SK-N-SH (cell line): Measurements from ENCODE around the gene SLC35E2B.
"Not testable (repeated sequence)": the region's sequence is repeated elsewhere in the genome, so short reads cannot be mapped to it uniquely, and the experiment has no call there.

Experiments
- CHD2 ChIP-seq: fragments of 150-350 bp; IDR thresholded peaks from 2 replicates; pipeline ENCODE4 v1.6.1; 2018; ENCODE audit warnings: low read length; ENCODE audit not compliant: partially characterized antibody
- EZH2phosphoT487 ChIP-seq: fragments of 200-600 bp; sonication (generic); IDR thresholded peaks from 2 replicates; pipeline ENCODE4 v1.6.1; 2017; ENCODE audit warnings: low read depth, mixed run types, mild to moderate bottlenecking, antibody characterized with exemption, moderate library complexity, borderline replicate concordance
- JUND ChIP-seq: IDR thresholded peaks from 2 replicates; pipeline ENCODE4 v1.4.0; 2012
- MEF2A ChIP-seq: IDR thresholded peaks from 2 replicates; pipeline ENCODE4 v1.4.0; 2012; ENCODE audit warnings: low read depth, borderline replicate concordance
- MXI1 ChIP-seq: IDR thresholded peaks from 2 replicates; pipeline ENCODE4 v1.6.1; 2012; ENCODE audit warnings: mild to moderate bottlenecking, low read depth, low read length, improper control_type of control experiment
- POLR2AphosphoS5 ChIP-seq: IDR thresholded peaks from 2 replicates; pipeline ENCODE4 v1.6.1; 2012; ENCODE audit warnings: low read depth, low read length
- RAD21 ChIP-seq: IDR thresholded peaks from 2 replicates; pipeline ENCODE4 v1.6.1; 2012; ENCODE audit warnings: mild to moderate bottlenecking, low read length
- RFX5 ChIP-seq: IDR thresholded peaks from 2 replicates; pipeline ENCODE4 v1.6.1; 2012; ENCODE audit warnings: mild to moderate bottlenecking, improper control_type of control experiment, low read length
- SIN3A ChIP-seq: IDR thresholded peaks from 2 replicates; pipeline ENCODE4 v1.6.1; 2012; ENCODE audit warnings: low read depth, mild to moderate bottlenecking, low read length, moderate library complexity, borderline replicate concordance
- TCF12 ChIP-seq: IDR thresholded peaks from 2 replicates; pipeline ENCODE4 v1.4.0; 2012
- TF ChIP-seq, protein P1 (sequence below): fragments of 200-600 bp; sonication (generic); IDR thresholded peaks from 2 replicates; pipeline ENCODE4 v1.6.1; 2017; ENCODE audit warnings: antibody characterized with exemption, mild to moderate bottlenecking, moderate library complexity
- TF ChIP-seq, protein P2 (sequence below): fragments of 150-350 bp; IDR thresholded peaks from 2 replicates; pipeline ENCODE4 v1.6.1; 2017; ENCODE audit warnings: antibody characterized with exemption, low read length, low read depth, borderline replicate concordance
- TF ChIP-seq, protein P3 (sequence below): IDR thresholded peaks from 2 replicates; pipeline ENCODE4 v1.6.1; 2012; ENCODE audit warnings: mild to moderate bottlenecking, low read depth, low read length, moderate library complexity

DNA sequence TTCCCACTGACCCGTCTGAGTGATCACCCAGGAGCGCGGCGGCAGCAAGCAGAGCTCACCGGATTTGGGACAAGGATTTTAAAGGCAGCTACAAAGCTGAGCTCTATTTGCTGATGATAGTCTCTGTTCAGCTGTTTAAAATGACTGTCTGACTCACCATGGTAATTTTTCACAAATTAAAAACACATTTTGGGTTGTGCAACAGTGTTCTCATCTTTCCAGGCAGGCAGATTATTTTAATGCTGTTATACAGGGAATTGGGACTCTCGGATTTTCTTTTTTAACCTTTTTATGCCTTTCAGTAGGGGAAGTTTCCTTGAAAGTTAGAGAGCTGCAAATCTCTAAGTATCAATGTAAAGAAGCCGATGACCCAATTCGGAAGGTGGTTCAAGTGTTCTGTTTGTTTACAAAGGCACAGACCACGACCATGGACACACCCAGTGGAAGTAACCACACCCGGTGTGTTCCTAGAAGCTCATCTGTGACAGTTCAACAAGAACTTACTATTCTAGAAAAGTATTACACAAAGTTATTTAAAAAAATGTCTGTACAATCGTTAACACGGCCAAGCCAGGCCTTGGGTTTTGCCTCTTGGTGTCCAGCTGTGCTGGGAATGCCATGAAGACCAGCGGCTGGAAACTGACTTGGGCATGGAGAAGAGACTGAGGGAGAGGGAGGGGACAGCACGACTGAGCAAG, 35.9 kb upstream of the SLC35E2B start:
- TF ChIP-seq EZH2phosphoT487, JUND, RFX5, SIN3A, CHD2, RAD21, MEF2A, POLR2AphosphoS5, MXI1: not testable (repeated sequence)
- peak; percentile 52 for TF ChIP-seq TCF12
- TF ChIP-seq, protein P1, sequence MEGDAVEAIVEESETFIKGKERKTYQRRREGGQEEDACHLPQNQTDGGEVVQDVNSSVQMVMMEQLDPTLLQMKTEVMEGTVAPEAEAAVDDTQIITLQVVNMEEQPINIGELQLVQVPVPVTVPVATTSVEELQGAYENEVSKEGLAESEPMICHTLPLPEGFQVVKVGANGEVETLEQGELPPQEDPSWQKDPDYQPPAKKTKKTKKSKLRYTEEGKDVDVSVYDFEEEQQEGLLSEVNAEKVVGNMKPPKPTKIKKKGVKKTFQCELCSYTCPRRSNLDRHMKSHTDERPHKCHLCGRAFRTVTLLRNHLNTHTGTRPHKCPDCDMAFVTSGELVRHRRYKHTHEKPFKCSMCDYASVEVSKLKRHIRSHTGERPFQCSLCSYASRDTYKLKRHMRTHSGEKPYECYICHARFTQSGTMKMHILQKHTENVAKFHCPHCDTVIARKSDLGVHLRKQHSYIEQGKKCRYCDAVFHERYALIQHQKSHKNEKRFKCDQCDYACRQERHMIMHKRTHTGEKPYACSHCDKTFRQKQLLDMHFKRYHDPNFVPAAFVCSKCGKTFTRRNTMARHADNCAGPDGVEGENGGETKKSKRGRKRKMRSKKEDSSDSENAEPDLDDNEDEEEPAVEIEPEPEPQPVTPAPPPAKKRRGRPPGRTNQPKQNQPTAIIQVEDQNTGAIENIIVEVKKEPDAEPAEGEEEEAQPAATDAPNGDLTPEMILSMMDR: not testable (repeated sequence)
- TF ChIP-seq, protein P2, sequence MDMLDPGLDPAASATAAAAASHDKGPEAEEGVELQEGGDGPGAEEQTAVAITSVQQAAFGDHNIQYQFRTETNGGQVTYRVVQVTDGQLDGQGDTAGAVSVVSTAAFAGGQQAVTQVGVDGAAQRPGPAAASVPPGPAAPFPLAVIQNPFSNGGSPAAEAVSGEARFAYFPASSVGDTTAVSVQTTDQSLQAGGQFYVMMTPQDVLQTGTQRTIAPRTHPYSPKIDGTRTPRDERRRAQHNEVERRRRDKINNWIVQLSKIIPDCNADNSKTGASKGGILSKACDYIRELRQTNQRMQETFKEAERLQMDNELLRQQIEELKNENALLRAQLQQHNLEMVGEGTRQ: not testable (repeated sequence)
- TF ChIP-seq, protein P3, sequence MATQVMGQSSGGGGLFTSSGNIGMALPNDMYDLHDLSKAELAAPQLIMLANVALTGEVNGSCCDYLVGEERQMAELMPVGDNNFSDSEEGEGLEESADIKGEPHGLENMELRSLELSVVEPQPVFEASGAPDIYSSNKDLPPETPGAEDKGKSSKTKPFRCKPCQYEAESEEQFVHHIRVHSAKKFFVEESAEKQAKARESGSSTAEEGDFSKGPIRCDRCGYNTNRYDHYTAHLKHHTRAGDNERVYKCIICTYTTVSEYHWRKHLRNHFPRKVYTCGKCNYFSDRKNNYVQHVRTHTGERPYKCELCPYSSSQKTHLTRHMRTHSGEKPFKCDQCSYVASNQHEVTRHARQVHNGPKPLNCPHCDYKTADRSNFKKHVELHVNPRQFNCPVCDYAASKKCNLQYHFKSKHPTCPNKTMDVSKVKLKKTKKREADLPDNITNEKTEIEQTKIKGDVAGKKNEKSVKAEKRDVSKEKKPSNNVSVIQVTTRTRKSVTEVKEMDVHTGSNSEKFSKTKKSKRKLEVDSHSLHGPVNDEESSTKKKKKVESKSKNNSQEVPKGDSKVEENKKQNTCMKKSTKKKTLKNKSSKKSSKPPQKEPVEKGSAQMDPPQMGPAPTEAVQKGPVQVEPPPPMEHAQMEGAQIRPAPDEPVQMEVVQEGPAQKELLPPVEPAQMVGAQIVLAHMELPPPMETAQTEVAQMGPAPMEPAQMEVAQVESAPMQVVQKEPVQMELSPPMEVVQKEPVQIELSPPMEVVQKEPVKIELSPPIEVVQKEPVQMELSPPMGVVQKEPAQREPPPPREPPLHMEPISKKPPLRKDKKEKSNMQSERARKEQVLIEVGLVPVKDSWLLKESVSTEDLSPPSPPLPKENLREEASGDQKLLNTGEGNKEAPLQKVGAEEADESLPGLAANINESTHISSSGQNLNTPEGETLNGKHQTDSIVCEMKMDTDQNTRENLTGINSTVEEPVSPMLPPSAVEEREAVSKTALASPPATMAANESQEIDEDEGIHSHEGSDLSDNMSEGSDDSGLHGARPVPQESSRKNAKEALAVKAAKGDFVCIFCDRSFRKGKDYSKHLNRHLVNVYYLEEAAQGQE: not testable (repeated sequence)
